Loucy (cell line): Measurements from ENCODE around the gene SOWAHC.

Experiments
- CTCF ChIP-seq: fragments of 200-600 bp; sonication (generic); conservative IDR thresholded peaks from 2 replicates; pipeline ENCODE4 v1.5.1; 2014; ENCODE audit warnings: mild to moderate bottlenecking, antibody characterized with exemption, low read length
- EZH2phosphoT487 ChIP-seq: fragments of 200-600 bp; IDR thresholded peaks from 2 replicates; pipeline ENCODE4 v1.6.1; 2018; ENCODE audit warnings: antibody characterized with exemption, mild to moderate bottlenecking, moderate library complexity, borderline replicate concordance

GRCh38 chr2:109638795-109639194 is 24.6 kb downstream of the SOWAHC start:
- TF ChIP-seq CTCF (no peak), EZH2phosphoT487 (no peak)
